ENCODE results near the gene C11orf52.

C11orf52 gene

GRCh38 chr11:111870886-111871692, 47.6 kb upstream of the C11orf52 start, which contains the start of gene ALG9:
TSS of gene ALG9 (minus strand) at chr11:111871581. CDS start at chr11:111871482, 99 bp downstream.
- TF ChIP-seq, protein P1, sequence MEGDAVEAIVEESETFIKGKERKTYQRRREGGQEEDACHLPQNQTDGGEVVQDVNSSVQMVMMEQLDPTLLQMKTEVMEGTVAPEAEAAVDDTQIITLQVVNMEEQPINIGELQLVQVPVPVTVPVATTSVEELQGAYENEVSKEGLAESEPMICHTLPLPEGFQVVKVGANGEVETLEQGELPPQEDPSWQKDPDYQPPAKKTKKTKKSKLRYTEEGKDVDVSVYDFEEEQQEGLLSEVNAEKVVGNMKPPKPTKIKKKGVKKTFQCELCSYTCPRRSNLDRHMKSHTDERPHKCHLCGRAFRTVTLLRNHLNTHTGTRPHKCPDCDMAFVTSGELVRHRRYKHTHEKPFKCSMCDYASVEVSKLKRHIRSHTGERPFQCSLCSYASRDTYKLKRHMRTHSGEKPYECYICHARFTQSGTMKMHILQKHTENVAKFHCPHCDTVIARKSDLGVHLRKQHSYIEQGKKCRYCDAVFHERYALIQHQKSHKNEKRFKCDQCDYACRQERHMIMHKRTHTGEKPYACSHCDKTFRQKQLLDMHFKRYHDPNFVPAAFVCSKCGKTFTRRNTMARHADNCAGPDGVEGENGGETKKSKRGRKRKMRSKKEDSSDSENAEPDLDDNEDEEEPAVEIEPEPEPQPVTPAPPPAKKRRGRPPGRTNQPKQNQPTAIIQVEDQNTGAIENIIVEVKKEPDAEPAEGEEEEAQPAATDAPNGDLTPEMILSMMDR (IDR thresholded peaks at IDR 0.05; ENCODE audit: insufficient read depth, low read length, poor library complexity, severe bottlenecking) = no peak
- TF ChIP-seq EZH2phosphoT487 (conservative IDR thresholded peaks at IDR 0.05; ENCODE audit: low read length) = no peak
- Histone ChIP-seq H3K36me3 (ENCODE audit: low read length) (peaks cover 16% of the 10 kb centered on the region; the same call in 1 of the 2 replicates), H3K9me3 (ENCODE audit: insufficient read depth, low read length) (no peaks in the 10 kb centered on the region)

DNA sequence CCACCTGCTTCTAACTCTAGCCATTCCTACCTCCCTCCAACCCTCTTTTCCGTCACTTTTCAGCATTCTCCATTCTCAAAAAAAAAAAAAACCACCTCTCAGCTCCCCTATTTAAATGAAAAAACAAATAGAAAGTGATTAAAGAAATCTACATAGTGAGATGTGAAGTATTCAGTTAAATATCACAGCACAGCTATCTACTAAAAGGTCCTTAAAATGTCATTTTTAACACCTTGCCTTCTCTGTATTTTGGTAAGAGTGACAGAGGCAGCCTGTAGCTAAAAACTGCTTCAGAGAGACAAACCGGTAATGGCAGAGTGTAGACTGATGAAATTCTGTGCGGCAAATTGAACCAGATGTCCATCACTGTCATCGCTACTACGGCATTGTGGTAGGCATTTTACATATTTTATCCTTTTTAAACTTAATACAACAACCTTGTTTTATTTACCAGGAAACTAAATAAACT, 47.0 kb upstream of the C11orf52 start:
- H3K79me2 ChIP-seq (ENCODE audit: insufficient read depth, low read length) = peaks cover 10% of the 10 kb centered on the region
- peak overlapping the region; percentile 73 for H3K4me3 ChIP-seq (ENCODE audit: insufficient read depth, low read length, poor library complexity, severe bottlenecking)
- H3K36me3 ChIP-seq (ENCODE audit: low read length) = peaks cover 16% of the 10 kb centered on the region; the same call in 1 of the 2 replicates
- H4K20me1 ChIP-seq (ENCODE audit: low read depth, low read length) = no peaks in the 10 kb centered on the region
- peak overlapping the region; percentile 32; the same call in 1 of the 2 replicates for H3K27ac ChIP-seq (ENCODE audit: low read depth, low read length)
- no peak for TF ChIP-seq EZH2phosphoT487 (conservative IDR thresholded peaks at IDR 0.05; ENCODE audit: low read length)
- TF ChIP-seq, protein P1 (IDR thresholded peaks at IDR 0.05; ENCODE audit: insufficient read depth, low read length, poor library complexity, severe bottlenecking) = no peak
- peak overlapping the region; percentile 89 for H2AFZ ChIP-seq (ENCODE audit: low read depth, low read length, severe bottlenecking)
- peaks cover 8% of the 10 kb centered on the region for H3F3A ChIP-seq (ENCODE audit: insufficient read depth)
- H3K9me3 ChIP-seq (ENCODE audit: insufficient read depth, low read length) = no peaks in the 10 kb centered on the region
- H3K4me2 ChIP-seq (ENCODE audit: low read depth, low read length, poor library complexity, severe bottlenecking) = peak overlapping the region; percentile 86
- H3K27me3 ChIP-seq (ENCODE audit: low read length) = no peaks in the 10 kb centered on the region
- H3K9ac ChIP-seq (ENCODE audit: low read length) = peak overlapping the region; percentile 76
- H3K9me2 ChIP-seq (replicated peaks; ENCODE audit: insufficient read depth, low read length) = no peaks in the 10 kb centered on the region

More at GRCh38 chr11:111870886-111871692, 47.6 kb upstream of the C11orf52 start, which contains the start of gene ALG9:
- Histone ChIP-seq H3K79me2 (ENCODE audit: insufficient read depth, low read length) (peaks cover 10% of the 10 kb centered on the region), H4K20me1 (ENCODE audit: low read depth, low read length) (no peaks in the 10 kb centered on the region), H3K4me3 (ENCODE audit: insufficient read depth, low read length, poor library complexity, severe bottlenecking) (peak within 1 kb of the TSS; percentile 73), H3K4me2 (ENCODE audit: low read depth, low read length, poor library complexity, severe bottlenecking) (peak within 1 kb of the TSS; percentile 86), H3F3A (ENCODE audit: insufficient read depth) (peaks cover 8% of the 10 kb centered on the region), H3K27ac (ENCODE audit: low read depth, low read length) (peak within 1 kb of the TSS; percentile 54), H3K9ac (ENCODE audit: low read length) (peak within 1 kb of the TSS; percentile 76), H2AFZ (ENCODE audit: low read depth, low read length, severe bottlenecking) (peak within 1 kb of the TSS; percentile 89), H3K27me3 (ENCODE audit: low read length) (no peaks in the 10 kb centered on the region), H3K9me2 (replicated peaks; ENCODE audit: insufficient read depth, low read length) (no peaks in the 10 kb centered on the region)

DNA sequence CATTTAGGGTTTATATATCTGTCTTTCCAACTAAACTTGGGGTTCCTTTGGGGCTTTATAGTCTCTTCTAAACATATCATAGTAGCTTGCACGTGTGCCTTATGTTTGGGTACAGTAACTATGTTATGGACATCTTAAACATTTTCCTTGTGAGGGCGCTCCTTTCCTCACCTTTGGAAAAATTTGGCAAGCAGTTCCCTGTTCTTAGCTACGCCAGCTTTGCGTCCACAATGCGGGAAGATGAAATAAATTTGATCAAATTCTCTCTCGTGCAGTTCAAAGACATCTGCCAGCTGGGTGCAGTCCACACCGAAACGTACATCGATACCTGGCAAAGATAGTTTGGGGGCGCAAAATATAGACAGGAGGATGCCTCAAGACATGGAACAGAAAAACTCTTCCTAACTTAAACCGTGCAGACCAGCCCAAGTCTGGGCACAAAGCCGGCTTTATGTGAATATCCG, 40.3 kb upstream of the C11orf52 start:
- peak overlapping the region; percentile 83 for H3K4me3 ChIP-seq (ENCODE audit: insufficient read depth, low read length, poor library complexity, severe bottlenecking)
- no peaks in the 10 kb centered on the region for H3K9me3 ChIP-seq (ENCODE audit: insufficient read depth, low read length)
- H2AFZ ChIP-seq (ENCODE audit: low read depth, low read length, severe bottlenecking) = peak overlapping the region; percentile 87
- H3K27ac ChIP-seq (ENCODE audit: low read depth, low read length) = peak overlapping the region; percentile 82
- 0 out of 2 replicates have a peak, but pooled peaks cover 11% of the 10 kb centered on the region for H3K79me2 ChIP-seq (ENCODE audit: insufficient read depth, low read length)
- peak overlapping the region; percentile 79 for H3K9ac ChIP-seq (ENCODE audit: low read length)
- H3K9me2 ChIP-seq (replicated peaks; ENCODE audit: insufficient read depth, low read length) = no peaks in the 10 kb centered on the region
- H4K20me1 ChIP-seq (ENCODE audit: low read depth, low read length) = no peaks in the 10 kb centered on the region
- no peak for TF ChIP-seq EZH2phosphoT487 (conservative IDR thresholded peaks at IDR 0.05; ENCODE audit: low read length)
- TF ChIP-seq, protein P1 (IDR thresholded peaks at IDR 0.05; ENCODE audit: insufficient read depth, low read length, poor library complexity, severe bottlenecking) = no peak
- peaks cover 4% of the 10 kb centered on the region for H3F3A ChIP-seq (ENCODE audit: insufficient read depth)
- H3K4me2 ChIP-seq (ENCODE audit: low read depth, low read length, poor library complexity, severe bottlenecking) = peak overlapping the region; percentile 95
- no peaks in the 10 kb centered on the region for H3K27me3 ChIP-seq (ENCODE audit: low read length)
- H3K36me3 ChIP-seq (ENCODE audit: low read length) = no peaks in the 10 kb centered on the region
